ENCODE results near the gene TMPRSS7. TPM values are rescaled to one million over a fixed set of nuclear protein-coding genes. Genes with fewer than 3 reads are reported as not detected.

Gene TMPRSS7
- polyA plus RNA-seq, 1 experiment, result not detected

- no peak for DNase-seq (ENCODE audit: low read depth, low spot score)
- TF ChIP-seq CTCF (IDR thresholded peaks at IDR 0.05; ENCODE audit: low read depth, low read length), result no peak
- no peaks in the 10 kb centered on the region for H3K9me3 ChIP-seq (ENCODE audit: control insufficient read depth, insufficient read depth, low read length)
- no peaks in the 10 kb centered on the region for H3K27me3 ChIP-seq (ENCODE audit: control insufficient read depth, insufficient read depth, low read length)
- ChIA-PET CTCF (interaction anchor here (5.1 to 11.9 kb wide), 2 partner anchors 8 to 16 kb away, joined by 31 to 118 read pairs; no protein-coding TSS in a partner anchor), POLR2A (no interaction called here)
- no peak overlapping the region for H3K27ac ChIP-seq (ENCODE audit: low read depth, low read length)
- no peak overlapping the region for H3K4me3 ChIP-seq (ENCODE audit: low read depth, low read length)
Observed at GRCh38 chr3:112004669-112005068, 29.9 kb upstream of the TMPRSS7 start.

GRCh38 chr3:112005091-112005672 lies 29.4 kb upstream of the TMPRSS7 start:
- ChIA-PET CTCF (interaction anchor here (5.1 to 11.9 kb wide), 2 partner anchors 7 to 16 kb away, joined by 31 to 118 read pairs; no protein-coding TSS in a partner anchor), POLR2A (no interaction called here)
- Histone ChIP-seq H3K4me3 (ENCODE audit: low read depth, low read length) (no peak overlapping the region), H3K27ac (ENCODE audit: low read depth, low read length) (no peak overlapping the region), H3K27me3 (ENCODE audit: control insufficient read depth, insufficient read depth, low read length) (no peaks in the 10 kb centered on the region), H3K9me3 (ENCODE audit: control insufficient read depth, insufficient read depth, low read length) (no peaks in the 10 kb centered on the region)
- no peak for TF ChIP-seq CTCF (IDR thresholded peaks at IDR 0.05; ENCODE audit: low read depth, low read length)
- no peak for DNase-seq (ENCODE audit: low read depth, low spot score)

GRCh38 chr3:112007633-112008032 lies 26.9 kb upstream of the TMPRSS7 start:
- no peak for DNase-seq (ENCODE audit: low read depth, low spot score)
- H3K27ac ChIP-seq (ENCODE audit: low read depth, low read length), result no peak overlapping the region
- no peak for TF ChIP-seq CTCF (IDR thresholded peaks at IDR 0.05; ENCODE audit: low read depth, low read length)
- no peak overlapping the region for H3K4me3 ChIP-seq (ENCODE audit: low read depth, low read length)
- no peaks in the 10 kb centered on the region for H3K9me3 ChIP-seq (ENCODE audit: control insufficient read depth, insufficient read depth, low read length)
- H3K27me3 ChIP-seq (ENCODE audit: control insufficient read depth, insufficient read depth, low read length), result no peaks in the 10 kb centered on the region
- ChIA-PET POLR2A (no interaction called here), CTCF (interaction anchor here (1.2 to 2.5 kb wide), 7 partner anchors 18 to 338 kb away, joined by 3 to 13 read pairs (median 6); no protein-coding TSS in a partner anchor)

GRCh38 chr3:112009670-112010069 lies 24.9 kb upstream of the TMPRSS7 start:
- no peak overlapping the region for H3K4me3 ChIP-seq (ENCODE audit: low read depth, low read length)
- H3K27ac ChIP-seq (ENCODE audit: low read depth, low read length), result no peak overlapping the region
- CTCF ChIA-PET, result interaction anchor here (1.1 to 5.4 kb wide), 2 partner anchors 21 to 294 kb away, joined by 8 to 169 read pairs; no protein-coding TSS in a partner anchor
- no peaks in the 10 kb centered on the region for H3K27me3 ChIP-seq (ENCODE audit: control insufficient read depth, insufficient read depth, low read length)
- POLR2A ChIA-PET, result no interaction called here
- no peak for TF ChIP-seq CTCF (IDR thresholded peaks at IDR 0.05; ENCODE audit: low read depth, low read length)
- no peak for DNase-seq (ENCODE audit: low read depth, low spot score)
- H3K9me3 ChIP-seq (ENCODE audit: control insufficient read depth, insufficient read depth, low read length), result no peaks in the 10 kb centered on the region

- Histone ChIP-seq H3K9me3 (ENCODE audit: control insufficient read depth, insufficient read depth, low read length) (no peaks in the 10 kb centered on the region), H3K4me3 (ENCODE audit: low read depth, low read length) (no peak overlapping the region), H3K27me3 (ENCODE audit: control insufficient read depth, insufficient read depth, low read length) (no peaks in the 10 kb centered on the region), H3K27ac (ENCODE audit: low read depth, low read length) (no peak overlapping the region)
- CTCF ChIA-PET, result interaction anchor here (0.7 to 5.4 kb wide), 6 partner anchors 11 to 295 kb away, joined by 3 to 169 read pairs (median 56); partner anchors contain the start of gene TAGLN3
- TF ChIP-seq CTCF (IDR thresholded peaks at IDR 0.05; ENCODE audit: low read depth, low read length), result no peak
- POLR2A ChIA-PET, result interaction anchor here (0.7 kb wide), 1 partner anchor 426 kb away, joined by 3 read pairs; no protein-coding TSS in a partner anchor
- DNase-seq (ENCODE audit: low read depth, low spot score), result no peak
Observed at GRCh38 chr3:112010636-112011035, 23.9 kb upstream of the TMPRSS7 start.

All from AG04450 (cell line).